Fibroblast of mammary gland (primary cell): ENCODE measurements around the gene GUK1.

Experiments
- DNase-seq: peaks from one replicate; pipeline ENCODE4 v3.0.0-alpha.2; 2010; ENCODE audit warnings: low read depth
- H3K4me3 ChIP-seq: 2 replicates; pipeline ENCODE4 v1.5.1; 2011; ENCODE audit warnings: low read depth, mild to moderate bottlenecking, low read length, moderate library complexity; ENCODE audit not compliant: control insufficient read depth
- TF ChIP-seq, protein P1 (sequence below): conservative IDR thresholded peaks from 2 replicates; pipeline ENCODE4 v1.5.1; 2011; ENCODE audit warnings: low read depth, low read length, inconsistent platforms; ENCODE audit not compliant: control insufficient read depth, insufficient read depth

The GUK1 gene

DNA sequence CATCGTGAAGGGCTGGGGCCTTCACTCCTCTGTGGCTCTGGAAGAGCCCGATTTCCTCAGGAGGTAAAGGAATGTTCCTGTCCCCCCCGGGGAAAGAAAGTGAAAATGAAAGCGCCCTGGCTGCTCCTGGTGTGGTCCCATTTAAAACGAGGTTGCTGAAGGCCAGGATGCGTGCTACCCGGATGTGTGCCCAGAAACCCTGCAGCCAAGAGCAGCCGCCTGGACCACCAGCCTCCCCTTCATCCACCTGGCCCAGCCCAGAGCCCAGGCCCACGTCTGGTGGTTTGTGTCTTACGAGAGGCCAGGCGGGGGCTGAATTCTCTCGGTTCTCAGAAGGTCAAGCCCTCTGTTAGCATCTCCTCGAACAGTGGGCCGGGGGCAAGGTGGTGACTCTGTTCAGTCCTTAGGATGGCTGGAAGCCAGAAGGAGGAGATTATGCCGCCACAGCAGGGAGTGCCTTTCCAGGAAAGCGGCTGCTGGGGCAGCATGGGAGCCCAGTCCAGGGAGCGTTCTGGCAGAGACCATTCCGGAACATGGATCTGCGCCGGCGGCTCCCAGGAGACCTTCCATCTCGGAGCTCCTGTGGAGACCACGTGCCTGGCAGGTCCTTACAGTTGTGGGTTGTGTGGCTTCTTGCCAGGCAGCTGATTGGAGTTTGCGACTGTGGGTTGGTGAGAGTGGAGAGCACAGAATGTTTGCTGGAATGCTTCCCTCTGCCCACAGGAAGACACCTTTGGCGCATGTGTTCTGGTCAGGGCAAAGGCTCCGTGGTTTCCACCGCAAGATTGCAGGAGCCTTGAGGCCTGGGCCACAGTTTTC, 1.4 kb downstream of the GUK1 start:
- peak overlapping the region; percentile 89 for H3K4me3 ChIP-seq
- DNase-seq, result peak; percentile 88
- TF ChIP-seq, protein P1, sequence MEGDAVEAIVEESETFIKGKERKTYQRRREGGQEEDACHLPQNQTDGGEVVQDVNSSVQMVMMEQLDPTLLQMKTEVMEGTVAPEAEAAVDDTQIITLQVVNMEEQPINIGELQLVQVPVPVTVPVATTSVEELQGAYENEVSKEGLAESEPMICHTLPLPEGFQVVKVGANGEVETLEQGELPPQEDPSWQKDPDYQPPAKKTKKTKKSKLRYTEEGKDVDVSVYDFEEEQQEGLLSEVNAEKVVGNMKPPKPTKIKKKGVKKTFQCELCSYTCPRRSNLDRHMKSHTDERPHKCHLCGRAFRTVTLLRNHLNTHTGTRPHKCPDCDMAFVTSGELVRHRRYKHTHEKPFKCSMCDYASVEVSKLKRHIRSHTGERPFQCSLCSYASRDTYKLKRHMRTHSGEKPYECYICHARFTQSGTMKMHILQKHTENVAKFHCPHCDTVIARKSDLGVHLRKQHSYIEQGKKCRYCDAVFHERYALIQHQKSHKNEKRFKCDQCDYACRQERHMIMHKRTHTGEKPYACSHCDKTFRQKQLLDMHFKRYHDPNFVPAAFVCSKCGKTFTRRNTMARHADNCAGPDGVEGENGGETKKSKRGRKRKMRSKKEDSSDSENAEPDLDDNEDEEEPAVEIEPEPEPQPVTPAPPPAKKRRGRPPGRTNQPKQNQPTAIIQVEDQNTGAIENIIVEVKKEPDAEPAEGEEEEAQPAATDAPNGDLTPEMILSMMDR, result no peak

DNA sequence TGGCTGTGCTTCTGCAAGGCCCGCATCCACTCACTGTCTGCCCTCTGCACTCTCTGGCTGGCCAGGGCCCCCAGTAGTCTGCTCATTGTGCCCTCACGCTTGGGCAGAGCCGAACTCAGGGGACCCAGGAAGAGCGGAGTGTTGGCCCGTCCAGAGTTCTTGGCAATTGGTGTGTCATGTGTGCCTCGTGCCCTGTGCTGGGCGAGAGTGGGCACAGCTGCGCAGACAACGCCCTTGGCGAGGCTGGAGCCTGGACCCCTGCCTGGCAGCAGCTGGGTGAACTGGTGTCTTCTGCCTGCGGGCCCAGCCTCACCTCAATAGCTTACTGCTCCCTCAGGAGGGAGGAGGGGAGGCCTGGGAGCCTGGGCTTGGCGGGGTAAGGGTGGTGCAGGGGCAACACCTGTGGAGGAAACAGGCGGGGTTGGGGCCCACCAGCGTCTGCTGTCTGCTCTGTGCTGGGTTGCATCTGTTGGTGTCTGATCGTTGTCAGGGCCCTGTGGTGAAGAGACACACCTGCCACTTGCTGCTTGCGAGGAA, 2.1 kb downstream of the GUK1 start:
- TF ChIP-seq, protein P1, result no peak
- peak overlapping the region; percentile 89 for H3K4me3 ChIP-seq
- DNase-seq, result no peak

DNA sequence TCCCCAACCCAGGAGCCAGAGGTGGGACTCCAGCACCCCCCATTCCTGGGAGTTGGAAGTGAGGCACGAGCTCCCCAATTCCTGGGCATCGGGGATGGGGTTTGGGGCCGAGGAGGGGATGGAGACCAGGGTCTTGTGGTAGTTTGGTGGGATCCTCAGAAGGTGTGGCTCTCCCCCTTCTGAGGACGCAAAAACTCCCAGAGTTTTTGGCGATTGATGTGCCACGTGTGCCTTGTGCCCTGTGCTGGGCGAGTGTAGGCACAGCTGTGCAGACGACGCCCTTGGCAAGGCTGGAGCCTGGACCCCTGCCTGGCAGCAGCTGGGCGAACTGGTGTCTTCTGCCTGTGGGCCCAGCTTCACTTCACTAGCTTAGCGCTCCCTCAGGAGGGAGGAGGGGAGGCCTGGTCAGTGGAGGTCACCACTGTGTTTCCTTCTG, 2.6 kb downstream of the GUK1 start:
- TF ChIP-seq, protein P1, result no peak
- no peak for DNase-seq
- H3K4me3 ChIP-seq, result no peak overlapping the region

DNA sequence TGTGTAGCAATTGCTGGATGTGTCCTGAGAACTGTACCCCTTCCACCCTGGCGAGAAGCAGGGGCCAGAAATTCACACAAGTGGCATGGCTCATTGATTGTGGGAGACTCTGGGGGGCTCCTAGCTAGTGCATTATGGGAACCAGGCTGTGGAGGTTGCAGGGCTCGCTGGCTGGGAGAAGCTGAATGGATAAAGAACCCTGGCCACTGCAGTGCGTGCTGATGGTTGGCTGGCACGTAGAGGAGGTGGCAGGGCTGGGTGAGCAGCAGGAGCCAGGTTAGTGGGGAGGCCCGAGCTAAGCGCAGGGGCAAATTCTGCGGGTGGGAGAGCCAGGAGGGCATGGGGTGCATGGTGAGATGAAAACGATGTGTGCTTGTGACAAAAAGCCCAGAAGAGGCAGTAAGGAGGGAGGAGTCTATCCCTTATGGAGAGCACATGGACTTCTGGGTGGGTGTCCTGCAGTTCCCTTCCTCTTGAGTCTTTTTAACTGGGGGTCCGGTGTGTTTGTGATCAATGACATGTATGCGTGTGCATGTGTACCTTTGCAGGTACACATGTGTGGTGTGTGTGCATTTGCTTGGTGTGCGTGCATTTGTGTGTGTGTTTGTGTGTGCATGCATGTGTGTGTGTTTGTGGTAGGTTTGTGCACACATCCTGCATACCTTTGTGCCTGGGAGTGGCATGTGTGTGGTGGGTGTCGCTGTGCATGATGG, 3.6 kb downstream of the GUK1 start:
- no peak overlapping the region for H3K4me3 ChIP-seq
- no peak for DNase-seq
- TF ChIP-seq, protein P1, result no peak

DNA sequence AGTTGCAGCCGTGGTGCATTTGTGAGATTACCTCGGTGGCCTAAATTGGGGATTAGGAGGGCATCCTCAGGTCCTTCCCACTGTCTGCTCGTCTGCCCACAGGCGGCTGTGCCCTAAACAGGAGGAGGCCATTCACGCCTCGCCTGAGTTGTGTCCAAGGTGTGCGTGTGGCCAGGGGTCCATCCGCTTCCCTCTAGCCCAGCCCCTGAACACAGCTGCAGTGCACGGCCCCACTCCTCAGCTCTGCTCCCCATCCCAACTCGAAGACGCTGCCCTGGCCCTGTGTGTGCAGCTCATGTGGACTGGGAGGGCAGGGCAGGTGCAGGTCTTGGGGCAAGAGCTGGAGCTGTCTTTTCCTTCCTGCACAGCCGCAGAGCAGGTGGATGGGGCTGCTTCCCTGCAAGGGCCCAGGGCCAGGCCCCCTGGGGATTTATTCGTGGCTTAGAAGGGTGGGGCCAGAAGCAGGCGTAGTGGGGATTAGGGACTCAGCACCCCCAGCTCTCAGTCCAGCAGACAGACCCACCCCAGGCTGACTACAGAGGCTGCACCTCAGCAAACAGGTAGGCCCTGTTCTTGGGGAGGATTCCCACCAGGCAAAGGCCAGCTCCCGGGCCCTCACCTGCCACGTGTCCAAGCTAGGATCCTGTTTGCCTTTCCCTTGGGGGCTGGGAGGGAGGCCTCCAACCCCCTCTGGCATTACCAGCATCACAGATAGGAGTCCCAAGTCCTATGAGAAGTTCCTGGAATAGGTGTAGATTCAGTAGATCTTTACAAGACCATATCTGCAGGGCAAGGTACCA, 4.3 kb downstream of the GUK1 start:
- H3K4me3 ChIP-seq, result no peak overlapping the region
- TF ChIP-seq, protein P1, result no peak
- DNase-seq, result no peak

DNA sequence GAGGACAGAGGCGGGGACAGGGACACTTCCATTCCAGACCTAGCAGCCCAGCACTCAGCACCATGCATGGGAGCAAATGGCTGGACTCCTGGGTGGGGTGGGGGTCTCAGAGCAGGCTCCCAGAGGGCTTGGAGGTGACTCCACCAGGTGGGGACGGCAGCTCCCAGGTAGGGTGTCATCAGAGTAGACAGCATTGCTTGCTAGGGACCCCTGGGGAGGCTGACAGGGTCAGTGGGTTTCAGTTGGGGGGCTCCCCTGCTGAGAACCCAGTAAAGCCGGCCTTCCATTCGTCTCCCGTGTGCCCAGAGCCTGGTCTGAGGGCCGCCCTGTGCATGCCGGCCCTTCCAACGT, 4.9 kb downstream of the GUK1 start:
- DNase-seq, result no peak
- H3K4me3 ChIP-seq, result no peak overlapping the region
- TF ChIP-seq, protein P1, result no peak
